ENCODE measurements around the gene USP2. TPM values are rescaled to one million over a fixed set of nuclear protein-coding genes. Genes with fewer than 3 reads are reported as not detected.

The USP2 gene
- total RNA-seq, 2 donors from 2014 or later: 0.68 to 2.1 TPM

GRCh38 chr11:119380827-119381180, 686 bp downstream of the USP2 start:
- DNase-seq (ENCODE audit: low spot score): no peak
- Histone ChIP-seq H3K9me3 (no peaks in the 10 kb centered on the region), H3K4me3 (peak overlapping the region; percentile 69), H3K4me1 (ENCODE audit: control insufficient read depth in 1 of 2, low read depth in 2 of 2) (peaks cover 8 to 25% of the 10 kb centered on the region in 2 donors), H3K27me3 (replicated peaks; ENCODE audit: insufficient read depth) (no peaks in the 10 kb centered on the region), H3K27ac (no peak overlapping the region), H3K36me3 (no peaks in the 10 kb centered on the region)
- ATAC-seq (ENCODE audit: insufficient number of reproducible peaks, low FRiP score, low read depth): no peak
- TF ChIP-seq CTCF (IDR thresholded peaks at IDR 0.05): no peak

- no peak for TF ChIP-seq CTCF (IDR thresholded peaks at IDR 0.05)
- no peaks in the 10 kb centered on the region for H3K27me3 ChIP-seq (replicated peaks; ENCODE audit: insufficient read depth)
- ATAC-seq (ENCODE audit: insufficient number of reproducible peaks, low FRiP score, low read depth) (no peak), DNase-seq (ENCODE audit: low spot score) (no peak)
- no peaks in the 10 kb centered on the region for H3K9me3 ChIP-seq
- no peak overlapping the region for H3K4me3 ChIP-seq
- no peak overlapping the region for H3K27ac ChIP-seq
- peaks cover 10 to 30% of the 10 kb centered on the region in 2 donors for H3K4me1 ChIP-seq (ENCODE audit: control insufficient read depth in 1 of 2, low read depth in 2 of 2)
- no peaks in the 10 kb centered on the region for H3K36me3 ChIP-seq
Observed at GRCh38 chr11:119380160-119380826, 1.2 kb downstream of the USP2 start.

- no peaks in the 10 kb centered on the region for H3K9me3 ChIP-seq
- H3K4me3 ChIP-seq: no peak overlapping the region
- DNase-seq (ENCODE audit: low spot score): no peak
- H3K36me3 ChIP-seq: no peaks in the 10 kb centered on the region
- no peak for ATAC-seq (ENCODE audit: insufficient number of reproducible peaks, low FRiP score, low read depth)
- TF ChIP-seq CTCF (IDR thresholded peaks at IDR 0.05): no peak
- no peaks in the 10 kb centered on the region for H3K27me3 ChIP-seq (replicated peaks; ENCODE audit: insufficient read depth)
- H3K27ac ChIP-seq: no peak overlapping the region
- peaks cover 12 to 36% of the 10 kb centered on the region in 2 donors for H3K4me1 ChIP-seq (ENCODE audit: control insufficient read depth in 1 of 2, low read depth in 2 of 2)
Observed at GRCh38 chr11:119378851-119379465, 2.5 kb downstream of the USP2 start.

GRCh38 chr11:119377961-119378667, 3.4 kb downstream of the USP2 start:
- no peak for ATAC-seq (ENCODE audit: insufficient number of reproducible peaks, low FRiP score, low read depth)
- H3K27ac ChIP-seq: no peak overlapping the region
- no peak for DNase-seq (ENCODE audit: low spot score)
- no peak overlapping the region for H3K4me3 ChIP-seq
- peaks cover 12 to 36% of the 10 kb centered on the region in 2 donors for H3K4me1 ChIP-seq (ENCODE audit: control insufficient read depth in 1 of 2, low read depth in 2 of 2)
- H3K36me3 ChIP-seq: no peaks in the 10 kb centered on the region
- H3K27me3 ChIP-seq (replicated peaks; ENCODE audit: insufficient read depth): no peaks in the 10 kb centered on the region
- no peak for TF ChIP-seq CTCF (IDR thresholded peaks at IDR 0.05)
- no peaks in the 10 kb centered on the region for H3K9me3 ChIP-seq

GRCh38 chr11:119377112-119377901, 4.2 kb downstream of the USP2 start:
- no peak for ATAC-seq (ENCODE audit: insufficient number of reproducible peaks, low FRiP score, low read depth)
- Histone ChIP-seq H3K4me3 (no peak overlapping the region), H3K27ac (no peak overlapping the region), H3K27me3 (replicated peaks; ENCODE audit: insufficient read depth) (no peaks in the 10 kb centered on the region), H3K36me3 (no peaks in the 10 kb centered on the region), H3K9me3 (no peaks in the 10 kb centered on the region), H3K4me1 (ENCODE audit: control insufficient read depth in 1 of 2, low read depth in 2 of 2) (peaks cover 12 to 33% of the 10 kb centered on the region in 2 donors)
- no peak for TF ChIP-seq CTCF (IDR thresholded peaks at IDR 0.05)
- no peak for DNase-seq (ENCODE audit: low spot score)
